ENCODE measurements around the gene MPPED1.
A peak's percentile ranks its signal among the peaks of the same experiment; 100 is the strongest.

MPPED1 gene

DNA sequence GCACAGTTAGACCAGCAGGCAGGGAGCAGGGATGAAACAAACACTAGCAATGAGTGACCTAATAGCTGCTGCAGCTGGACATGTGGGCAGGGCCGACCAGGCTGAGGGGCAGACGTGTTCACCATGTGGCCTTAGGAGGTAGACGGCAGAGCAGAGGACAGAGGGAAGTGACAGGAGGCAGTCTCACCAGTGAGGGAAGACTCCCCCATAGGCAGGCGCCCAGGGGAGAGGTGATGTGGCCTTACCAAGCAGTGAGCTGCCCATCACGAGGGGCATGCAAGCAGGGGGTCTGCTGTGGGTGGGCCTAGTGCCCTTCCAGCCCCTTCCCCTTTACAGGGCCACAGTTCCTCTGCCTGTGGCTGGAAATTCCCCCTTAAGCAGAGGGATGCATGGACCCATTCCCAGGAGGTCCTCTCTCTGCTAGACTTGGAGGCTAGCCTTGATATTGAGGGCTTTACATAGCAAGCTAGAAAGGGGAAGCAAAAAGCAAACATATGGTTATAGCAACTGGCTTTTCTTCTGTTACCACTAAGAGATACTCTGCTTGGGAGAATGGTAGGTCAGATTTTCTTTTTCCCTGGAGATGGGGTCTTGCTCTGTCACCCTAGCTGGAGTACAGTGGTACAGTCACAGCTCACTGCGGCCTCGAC lies 67.6 kb downstream of the MPPED1 start:
- DNase-seq: peak; percentile 17

DNA sequence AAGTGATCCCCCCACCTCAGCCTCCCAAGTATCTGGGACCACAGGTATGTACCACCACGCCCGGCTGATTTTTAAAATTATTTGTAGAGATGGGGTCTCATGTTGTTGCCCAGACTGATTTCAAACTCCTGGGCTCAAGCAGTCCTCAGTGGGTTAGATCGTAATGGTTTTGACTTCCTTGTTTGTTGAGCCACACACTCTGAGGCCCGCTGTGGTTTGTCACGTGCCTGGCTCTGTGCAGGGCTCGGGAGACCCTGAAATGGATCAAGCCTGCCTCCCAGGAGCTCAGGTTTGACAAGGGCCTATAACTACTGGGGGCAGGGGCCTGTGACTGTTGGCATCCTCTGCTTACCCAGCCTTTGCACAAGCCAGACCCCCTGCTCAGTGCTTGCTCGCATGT lies 68.1 kb downstream of the MPPED1 start:
- peak; percentile 6 for DNase-seq

DNA sequence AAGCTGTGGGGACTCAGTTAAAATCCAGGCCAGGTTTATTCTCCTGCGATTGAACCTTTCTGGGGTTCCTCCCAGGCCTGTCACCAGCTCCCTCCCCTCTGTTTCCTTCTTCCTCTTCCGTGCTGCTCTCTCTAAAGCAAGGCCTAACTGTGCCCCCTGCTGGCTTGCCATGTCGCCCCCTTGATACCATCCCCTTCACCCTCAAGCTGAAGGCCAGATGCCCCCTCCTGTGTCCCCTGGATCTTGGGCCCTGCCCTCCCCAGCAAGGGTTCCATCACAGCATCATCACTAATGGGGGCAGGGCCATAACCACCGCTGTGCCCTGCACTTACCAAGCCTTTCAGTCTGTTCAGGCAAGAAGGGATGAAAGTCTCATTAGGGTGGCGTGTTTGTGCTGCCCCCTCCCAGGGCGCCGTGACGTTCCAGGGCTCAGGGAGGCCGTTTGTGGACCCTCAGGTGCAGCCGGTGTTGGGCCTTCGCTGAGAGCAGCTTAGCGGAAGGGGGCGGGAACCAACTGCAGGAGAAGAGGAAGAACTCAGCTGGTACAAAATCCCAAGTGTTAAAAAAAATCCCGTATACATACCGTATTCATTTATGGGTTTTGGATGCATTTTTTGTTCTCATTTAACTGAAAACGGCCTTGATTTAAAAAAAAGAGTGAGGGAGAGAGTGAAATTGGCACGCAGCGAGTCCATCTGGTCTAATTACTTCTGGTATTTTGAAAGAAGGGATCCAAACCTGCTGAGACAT lies 69.9 kb downstream of the MPPED1 start:
- DNase-seq: peak; percentile 32

DNA sequence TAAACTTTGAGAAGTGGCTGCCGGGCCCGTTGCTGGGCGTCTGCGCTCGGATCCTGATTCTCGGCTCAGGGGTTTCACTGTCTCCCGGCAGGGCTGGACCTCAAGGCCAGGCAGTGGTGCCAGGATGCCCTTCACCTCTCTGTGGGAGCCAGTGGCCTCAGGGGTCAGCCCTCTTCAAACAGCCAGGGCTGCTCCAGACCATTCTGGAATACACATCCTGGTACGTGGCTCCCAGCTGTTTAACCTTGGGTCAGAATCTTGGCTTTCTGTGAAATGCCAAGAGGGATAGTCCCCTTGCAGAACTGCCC lies 70.5 kb downstream of the MPPED1 start:
- peak; percentile 29 for DNase-seq

DNA sequence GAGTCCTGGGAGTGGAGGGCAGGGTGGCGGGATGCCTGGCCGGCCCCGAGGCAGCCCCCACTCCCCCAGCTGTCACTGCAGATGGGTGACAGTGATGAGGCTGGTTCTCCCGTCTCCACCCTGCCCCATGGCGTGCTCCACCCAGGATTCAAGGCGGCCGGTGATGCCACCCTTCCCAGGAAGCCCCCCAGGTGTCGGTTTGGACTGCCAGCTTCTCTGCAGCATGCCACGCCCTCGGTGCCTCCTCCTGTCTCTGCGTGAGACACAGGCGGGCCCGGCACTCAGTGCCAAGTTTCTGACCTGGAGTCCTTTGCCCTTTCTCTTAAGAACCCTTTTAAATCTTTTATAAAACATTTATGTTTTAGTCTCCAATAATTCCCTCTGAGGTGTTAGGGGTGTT lies 71.5 kb downstream of the MPPED1 start:
- DNase-seq: no peak

DNA sequence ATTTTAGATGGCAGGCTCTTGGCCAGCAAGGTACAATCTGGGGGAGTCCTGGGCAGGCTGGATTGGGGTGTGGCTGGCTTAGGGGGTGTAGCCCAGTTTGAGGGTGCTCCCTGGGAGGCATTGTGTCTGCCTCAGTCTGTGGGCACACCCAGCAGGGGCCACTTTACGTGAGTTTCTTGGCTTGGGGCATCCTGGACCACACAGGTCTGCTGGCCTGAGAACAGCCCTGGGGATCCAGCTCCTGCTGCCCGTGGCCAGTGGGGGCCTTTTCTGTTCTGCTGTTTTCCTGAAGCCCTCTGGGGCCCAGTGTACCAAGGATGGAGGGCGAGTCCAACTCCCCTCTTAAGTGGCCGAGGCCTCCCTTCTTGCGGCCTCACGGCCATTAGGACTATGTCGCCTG lies 71.9 kb downstream of the MPPED1 start:
- no peak for DNase-seq

DNA sequence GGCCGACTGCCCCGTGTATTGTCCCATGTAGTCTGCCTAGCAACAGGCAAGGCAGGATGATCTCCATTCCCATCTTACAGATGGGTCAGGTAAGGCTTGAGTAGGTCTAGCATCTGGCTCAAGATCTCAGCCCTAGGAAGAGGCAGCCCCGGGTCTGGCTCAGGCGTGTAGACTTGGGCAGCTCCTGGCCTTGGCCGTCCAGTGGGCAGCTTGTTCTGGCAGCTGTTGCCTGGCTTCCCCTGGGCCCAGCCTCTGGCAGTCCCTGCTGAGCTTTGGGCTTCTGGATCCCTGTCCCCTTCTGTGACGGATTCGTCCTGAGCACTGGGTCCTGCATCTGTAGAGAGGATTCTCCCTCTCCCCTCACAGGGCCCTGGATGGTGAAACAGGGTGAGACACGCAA lies 72.4 kb downstream of the MPPED1 start:
- no peak for DNase-seq

DNA sequence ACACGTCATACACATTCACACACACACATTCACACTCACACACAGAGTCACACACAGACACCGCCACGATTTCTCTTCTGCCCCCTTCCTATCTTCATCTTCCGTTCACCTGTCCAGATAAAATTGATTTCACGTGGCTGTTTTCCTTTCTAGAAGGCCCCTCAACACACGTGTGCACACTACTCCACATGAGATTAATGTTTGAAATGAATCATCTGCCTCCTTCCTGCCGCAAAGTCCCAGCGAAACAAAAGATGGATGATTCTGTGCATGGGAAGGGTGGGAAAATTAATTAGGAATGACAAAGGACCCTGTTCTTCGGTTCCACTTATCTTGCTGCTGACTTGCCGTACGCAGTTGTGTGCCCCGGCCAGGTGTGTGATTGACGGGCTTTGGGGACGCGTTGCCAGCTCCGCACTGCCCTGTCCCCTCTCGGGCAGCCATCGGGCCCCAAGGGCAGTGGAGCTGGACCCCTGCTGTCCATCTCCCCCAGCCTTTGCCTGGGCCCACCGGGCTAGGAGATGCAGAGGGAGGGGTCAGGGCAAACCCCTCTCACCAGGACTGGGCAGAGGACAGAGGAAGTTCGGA lies 73.8 kb downstream of the MPPED1 start:
- DNase-seq: no peak

DNA sequence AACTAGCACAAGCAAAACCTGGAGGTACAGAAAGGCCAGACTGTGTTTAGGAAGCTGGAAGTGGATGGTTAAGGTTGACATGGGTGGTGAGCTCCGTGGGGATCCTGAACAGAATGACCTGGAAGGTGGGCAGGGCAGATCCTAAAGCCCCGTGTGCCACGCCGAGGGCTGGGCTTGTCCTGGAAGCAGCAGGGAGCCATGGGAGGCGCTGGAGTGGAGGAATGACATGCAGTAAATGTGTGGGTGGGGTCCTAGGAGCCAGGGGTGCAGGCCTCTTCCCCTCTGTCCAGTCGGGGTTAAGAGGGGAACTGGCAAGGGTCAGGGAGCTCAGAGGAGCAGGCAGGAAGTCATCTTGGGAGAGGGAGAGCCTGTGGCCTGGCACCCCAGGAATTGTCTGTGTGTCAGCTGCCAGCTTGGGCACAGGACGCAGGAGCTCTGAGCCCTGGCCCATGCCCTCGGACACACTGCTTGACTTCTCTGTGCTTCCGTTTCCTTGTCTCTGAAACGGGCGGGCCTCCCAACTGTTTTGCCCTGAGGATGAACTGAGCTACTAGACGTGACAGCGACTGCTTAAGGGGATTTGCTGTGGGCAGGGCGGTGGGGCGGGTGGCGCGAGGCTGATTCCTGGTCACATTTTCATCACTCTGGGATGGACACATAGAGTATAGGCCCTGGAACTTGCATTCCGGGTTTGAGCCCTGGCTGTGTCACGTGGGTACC lies 75.7 kb downstream of the MPPED1 start:
- no peak for DNase-seq

DNA sequence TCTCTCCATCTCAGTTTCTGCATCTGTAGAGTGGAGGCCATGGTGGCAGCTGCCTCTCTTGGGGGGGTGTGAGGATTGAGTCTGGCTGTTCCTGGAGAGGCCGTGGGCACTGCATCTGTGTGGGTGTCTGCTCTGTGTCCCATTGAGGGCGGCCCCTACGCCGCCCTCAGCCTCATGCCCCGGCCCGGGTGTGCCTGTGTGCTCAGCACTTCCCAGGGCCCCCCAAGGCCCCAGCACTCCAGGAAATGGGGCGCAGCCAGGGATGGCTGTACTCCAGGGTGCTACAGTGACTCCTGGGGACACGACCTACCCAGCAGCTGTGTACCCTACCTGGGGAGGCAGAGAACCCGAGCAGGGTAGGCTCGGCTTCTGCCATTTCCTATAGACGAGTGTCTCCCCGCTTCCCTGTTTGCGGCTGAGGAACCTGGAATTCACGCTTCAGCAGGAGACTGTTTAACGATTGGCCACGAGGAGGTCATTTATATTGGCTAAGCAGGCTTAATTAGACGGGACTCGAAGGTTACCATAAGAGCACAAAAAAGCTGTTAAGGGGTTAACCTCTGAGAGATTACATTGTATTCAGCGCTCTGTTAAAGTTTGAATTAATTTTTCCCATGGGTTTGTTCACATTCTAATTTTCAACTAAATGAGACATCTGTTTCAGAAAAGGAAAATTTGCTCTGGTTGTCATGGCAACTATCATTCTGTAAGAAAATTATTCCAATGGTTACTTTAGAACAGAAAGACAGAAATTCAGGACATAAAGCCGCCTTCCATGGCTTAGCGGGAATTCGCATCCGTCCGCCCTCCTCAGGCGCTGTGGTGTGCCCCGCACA lies 76.4 kb downstream of the MPPED1 start:
- no peak for DNase-seq

DNA sequence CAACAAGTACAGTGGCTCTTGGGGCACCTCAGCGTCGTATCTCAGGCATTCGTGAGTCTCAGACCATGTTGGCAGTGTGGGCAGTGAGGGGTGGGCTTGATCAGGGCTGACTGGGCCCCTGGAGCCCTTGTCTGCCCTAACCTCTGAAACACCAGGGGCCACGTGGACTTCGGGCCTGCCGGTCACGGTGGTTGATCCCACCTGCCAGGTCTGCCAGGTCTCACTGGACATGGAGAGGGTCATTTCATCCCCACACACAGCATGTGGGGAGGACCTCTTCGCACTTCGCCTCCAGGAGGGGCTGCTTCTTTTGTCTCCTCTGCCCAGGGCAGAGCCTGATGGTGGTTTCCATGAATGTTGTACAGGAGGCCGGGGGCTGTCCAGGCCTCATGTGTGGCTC lies 77.1 kb downstream of the MPPED1 start:
- DNase-seq: no peak

DNA sequence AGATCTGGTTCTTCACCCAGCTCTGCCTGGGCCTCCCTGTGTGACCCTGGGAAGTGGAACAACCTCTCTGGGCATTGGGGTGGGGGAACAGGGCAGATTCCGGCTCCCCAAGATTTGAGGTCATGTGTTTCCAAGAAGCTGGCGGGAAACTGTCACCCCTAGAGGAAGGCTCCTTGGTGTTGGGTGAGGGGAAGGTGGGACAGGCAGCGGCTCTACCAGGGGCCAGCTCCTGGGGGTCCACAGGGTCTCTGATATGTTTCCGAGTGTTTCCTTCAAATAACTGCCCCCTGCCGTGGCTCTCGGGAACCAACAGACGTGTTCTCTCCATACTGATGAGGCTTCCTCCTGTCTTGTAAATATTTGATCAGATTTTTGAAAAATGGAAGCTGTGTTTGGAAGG lies 78.5 kb downstream of the MPPED1 start:
- DNase-seq: no peak

DNA sequence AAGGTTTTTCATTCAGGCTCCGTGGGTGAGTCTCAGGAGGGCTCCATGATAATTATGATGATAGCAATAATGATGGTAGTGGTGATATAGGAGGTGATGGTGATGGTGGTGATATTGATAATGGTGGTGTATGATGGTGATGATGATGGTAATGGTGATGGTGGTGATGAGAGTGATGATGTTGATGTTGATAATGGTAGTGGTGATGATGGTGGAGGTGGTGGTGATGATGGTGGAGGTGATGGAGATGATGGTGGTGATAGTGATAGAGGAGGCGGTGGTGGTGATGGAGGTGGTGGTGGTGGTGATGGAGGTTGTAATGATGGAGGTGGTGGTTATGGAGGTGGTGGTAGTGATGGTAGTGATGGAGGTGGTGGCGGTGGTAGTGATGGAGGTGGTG lies 79.4 kb downstream of the MPPED1 start:
- DNase-seq: no peak

DNA sequence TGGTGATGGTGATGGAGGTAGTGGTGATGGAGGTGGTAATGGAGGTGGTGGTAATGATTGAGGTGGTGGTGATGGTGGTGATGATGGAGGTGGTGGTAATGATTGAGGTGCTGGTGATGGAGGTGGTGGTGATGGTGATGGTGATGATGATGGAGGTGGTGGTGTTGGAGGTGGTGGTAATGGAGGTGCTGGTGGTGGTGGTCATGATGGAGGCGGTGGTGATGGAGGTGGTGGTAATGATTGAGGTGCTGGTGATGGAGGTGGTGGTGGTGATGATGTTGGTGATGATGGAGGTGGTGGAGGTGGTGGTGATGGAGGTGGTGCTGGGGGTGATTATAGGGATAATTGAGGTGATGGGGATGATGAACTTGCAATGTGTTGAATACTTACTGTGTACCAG lies 79.9 kb downstream of the MPPED1 start:
- no peak for DNase-seq

DNA sequence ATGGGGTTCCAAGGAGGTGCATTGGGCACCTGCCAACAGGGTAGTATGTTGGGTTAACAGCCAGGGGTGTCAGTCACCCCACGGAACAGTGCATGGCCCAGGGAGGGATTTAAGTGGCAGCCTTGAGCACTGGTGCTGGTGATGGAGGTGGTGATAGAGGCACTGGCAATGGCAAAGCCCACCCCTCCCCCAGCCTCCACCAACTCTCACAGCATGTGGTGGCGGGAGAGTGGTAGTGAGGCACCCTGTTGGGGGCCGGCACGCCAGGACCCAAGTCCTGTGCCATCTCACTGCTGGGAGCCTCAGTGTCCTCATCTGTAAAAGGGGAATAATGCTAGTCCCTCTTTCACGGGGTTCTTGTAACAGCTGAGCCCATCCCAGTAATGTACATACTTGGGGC lies 81.5 kb downstream of the MPPED1 start:
- no peak for DNase-seq

DNA sequence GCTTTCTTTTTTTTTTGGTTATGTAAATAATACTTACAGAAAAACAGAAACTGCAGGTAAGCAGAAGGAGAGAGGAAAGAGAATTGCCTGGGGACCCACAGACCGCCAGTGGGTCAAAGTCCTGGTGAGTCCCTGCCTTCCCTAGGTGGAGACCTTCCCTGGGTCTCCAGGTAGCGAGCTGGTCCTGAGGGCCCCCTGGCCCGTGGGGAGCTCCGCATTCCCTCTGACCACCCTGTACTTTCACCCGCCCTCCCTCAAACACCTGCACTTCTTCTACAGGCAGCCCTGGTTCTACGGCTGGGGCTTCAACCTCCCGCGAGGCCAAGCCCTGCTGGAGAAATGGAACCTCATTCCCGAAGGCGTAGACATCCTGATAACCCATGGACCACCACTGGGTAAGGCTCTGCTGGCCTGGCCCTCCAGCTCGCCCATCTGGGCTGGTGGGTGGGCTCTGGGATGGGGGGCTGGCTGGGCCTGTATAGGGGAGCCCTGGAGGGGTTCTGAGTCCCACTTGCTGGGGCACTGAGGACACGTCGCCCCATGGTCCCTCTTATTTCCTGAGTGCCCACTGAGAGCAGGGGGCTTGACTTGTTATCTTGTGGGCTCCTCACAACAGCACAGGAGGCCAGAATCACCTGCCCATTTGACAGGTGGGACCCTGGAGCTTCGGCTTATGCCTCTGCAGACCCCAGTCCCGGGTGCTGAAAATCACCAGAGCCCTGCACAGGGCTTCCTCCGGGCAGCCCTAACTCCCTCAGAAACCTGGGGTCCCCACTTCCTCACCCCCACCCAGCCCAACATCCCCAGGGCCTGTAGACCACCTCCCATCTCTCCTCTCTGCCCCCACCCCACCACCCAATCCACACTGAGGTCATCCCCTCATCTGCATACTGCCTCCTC lies 86.4 kb downstream of the MPPED1 start:
- DNase-seq: no peak

DNA sequence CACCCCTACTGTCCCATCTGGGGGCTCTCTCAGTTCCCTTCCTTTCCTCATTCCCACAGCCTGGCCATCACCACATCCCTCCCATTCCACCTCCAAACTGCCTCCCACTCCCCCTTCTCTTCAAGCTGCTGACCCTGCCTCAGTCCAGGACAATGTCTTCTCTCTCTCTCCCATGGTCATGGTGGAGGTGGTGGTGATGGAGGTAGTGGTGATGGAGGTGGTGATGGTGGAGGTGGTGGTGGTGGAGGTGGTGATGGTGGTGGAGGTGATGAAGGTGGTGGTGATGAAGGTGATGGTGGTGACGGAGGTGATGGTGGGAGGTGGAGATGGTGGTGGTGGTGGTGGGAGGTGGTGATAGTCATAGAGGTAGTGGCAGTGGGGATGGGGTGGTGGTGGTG lies 87.0 kb downstream of the MPPED1 start:
- DNase-seq: no peak

DNA sequence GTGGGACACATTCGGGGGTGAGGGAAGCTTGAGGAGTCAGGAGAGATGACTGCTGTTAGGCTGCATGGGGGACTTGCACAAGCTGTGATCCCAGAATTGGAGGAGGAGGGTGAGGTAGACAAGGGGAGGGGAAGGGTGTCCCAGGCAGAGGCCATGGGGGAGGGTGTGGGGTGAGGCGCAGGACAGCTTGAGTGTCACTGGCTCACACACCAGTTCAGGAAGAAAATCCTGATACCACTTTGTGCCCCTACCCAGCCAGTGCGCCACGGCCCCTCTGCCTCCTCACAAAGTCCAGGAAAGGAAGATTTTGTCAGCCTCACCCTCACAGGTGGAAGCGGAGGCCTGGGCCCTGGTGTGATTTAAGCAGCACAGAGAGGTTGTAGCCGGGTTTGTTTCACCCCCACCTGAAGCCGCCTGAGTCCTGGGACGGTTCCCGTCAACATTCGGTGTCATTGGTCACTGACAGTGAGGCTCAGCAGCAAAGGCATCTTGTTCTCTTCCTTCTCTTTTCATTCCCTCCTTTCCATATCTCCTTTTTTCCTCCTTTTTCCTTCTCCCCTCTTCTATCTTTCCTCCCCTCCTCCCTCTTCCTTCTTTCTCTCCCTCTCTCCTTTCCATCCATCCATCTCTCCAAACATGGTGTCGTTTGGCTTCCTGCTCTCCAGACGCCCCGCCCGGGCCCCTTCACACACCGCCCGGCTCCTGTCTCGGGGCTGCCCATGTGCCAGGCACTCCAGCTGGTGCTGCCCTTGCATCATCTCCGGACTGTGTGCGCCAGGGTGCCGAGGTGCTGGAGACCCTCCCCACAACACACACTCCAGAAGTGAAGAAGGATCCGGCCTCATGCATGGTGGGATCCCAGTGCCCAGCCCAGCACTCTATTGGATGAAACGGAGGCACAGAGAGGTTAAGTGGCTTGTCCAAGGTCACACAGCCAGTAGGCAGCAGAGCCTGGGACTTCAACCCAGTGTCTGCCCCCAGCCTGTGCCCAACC lies 89.3 kb downstream of the MPPED1 start:
- DNase-seq: peak; percentile 3

DNA sequence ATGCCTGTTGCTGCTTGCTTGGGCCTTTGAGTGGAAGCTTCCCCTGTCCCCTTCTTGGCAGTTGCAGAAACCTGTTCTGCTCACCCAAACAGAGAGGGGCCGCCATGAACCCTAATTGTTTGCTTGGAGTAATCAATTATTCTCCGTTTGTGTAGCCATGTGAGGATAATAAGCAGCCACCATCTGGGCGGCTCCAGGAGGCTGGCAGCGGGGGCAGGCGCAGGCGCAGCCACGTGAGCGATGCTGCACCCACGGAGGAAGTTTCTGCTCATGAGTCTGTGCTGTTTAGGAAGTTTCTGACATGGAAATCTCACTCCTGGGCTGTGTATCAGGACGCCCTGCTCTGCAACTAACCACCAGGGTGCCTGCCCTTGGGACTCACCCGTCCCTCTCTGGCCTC lies 90.1 kb downstream of the MPPED1 start:
- peak; percentile 1 for DNase-seq

DNA sequence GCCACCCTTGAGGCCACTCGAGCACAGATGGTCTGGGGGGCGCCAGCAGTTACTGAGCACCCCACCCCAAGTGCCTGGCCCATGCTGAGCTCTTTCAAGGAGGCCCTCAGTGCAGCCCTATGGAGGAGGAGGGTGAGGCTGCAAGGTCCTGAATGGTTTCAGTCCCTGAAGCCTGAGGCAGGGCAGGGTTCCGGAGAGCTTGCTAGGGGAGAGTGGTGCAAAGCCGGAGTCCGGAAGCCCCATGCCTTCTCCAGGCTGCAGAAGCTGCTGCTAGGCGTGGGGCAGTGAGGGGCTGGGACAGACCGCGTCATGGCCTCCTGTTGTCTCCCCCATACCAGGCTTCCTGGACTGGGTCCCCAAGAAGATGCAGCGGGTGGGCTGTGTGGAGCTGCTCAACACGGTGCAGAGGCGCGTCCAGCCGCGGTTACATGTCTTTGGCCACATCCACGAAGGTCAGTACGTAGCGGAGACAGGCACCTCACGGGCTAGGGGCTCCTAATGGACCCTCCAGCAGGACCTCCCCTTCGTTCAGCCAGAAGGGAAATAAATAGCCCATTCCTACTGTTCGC lies 90.6 kb downstream of the MPPED1 start:
- peak; percentile 18 for DNase-seq
